Measurements from ENCODE around the gene RNASEL.

RNASEL gene

DNA sequence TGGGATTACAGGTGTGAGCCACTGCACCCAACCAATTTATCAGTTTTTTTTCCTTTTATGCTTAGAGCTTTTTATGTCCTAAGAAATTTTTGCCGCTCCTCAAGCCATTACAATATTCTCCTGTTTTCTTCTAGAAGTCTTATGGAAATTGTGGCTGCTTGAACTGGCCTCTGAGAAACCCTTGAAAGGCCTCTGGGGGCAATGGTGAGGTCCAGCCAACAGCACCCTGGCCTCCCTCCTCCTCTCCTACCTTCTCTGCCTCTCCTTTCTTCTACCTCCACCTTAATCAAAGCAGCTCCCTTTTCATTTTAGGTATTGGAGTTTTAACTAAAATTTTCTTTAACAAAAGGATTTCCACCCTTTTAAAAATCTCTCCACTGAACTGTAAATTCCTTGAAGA is 39.6 kb upstream of the RNASEL start:
- POLR2A ChIA-PET: no interaction called here
- DNase-seq (ENCODE audit: extremely low spot score): no peak
- no peak for TF ChIP-seq CTCF (IDR thresholded peaks at IDR 0.05; ENCODE audit: control extremely low read depth, extremely low read depth, low read depth, missing control alignments)
- CTCF ChIA-PET: interaction anchor here (1.1 to 4.9 kb wide), 10 partner anchors 8 to 158 kb away, joined by 3 to 27 read pairs (median 4); no protein-coding TSS in a partner anchor

GRCh38 chr1:182627622-182628021 is 38.6 kb upstream of the RNASEL start:
- ChIA-PET POLR2A (no interaction called here), CTCF (interaction anchor here (1.0 to 4.9 kb wide), 5 partner anchors 9 to 156 kb away, joined by 3 to 27 read pairs (median 4); no protein-coding TSS in a partner anchor)
- no peak for DNase-seq (ENCODE audit: extremely low spot score)
- no peak for TF ChIP-seq CTCF (IDR thresholded peaks at IDR 0.05; ENCODE audit: control extremely low read depth, extremely low read depth, low read depth, missing control alignments)

DNA sequence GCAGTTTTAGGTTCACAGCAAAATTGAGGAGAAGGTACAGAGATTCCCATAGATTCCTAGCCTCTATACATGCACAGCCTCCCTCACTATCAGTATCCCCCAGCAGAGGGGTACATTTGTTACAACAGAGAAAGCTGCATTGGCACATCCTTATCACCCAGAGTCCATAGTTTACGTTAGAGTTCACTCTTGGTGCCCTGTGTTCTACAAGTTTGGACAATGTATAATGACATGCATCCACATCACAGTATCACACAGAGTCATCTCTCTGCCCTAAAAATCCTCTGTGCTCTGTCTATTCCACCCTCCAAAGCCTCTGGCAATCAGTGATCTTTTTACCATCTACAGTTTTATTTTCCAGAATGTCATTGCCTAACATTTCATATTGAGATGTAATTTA is 37.5 kb upstream of the RNASEL start:
- no peak for DNase-seq (ENCODE audit: extremely low spot score)
- ChIA-PET POLR2A (no interaction called here), CTCF (interaction anchor here (1.0 to 4.9 kb wide), 5 partner anchors 13 to 160 kb away, joined by 4 to 27 read pairs (median 9); no protein-coding TSS in a partner anchor)
- TF ChIP-seq CTCF (IDR thresholded peaks at IDR 0.05; ENCODE audit: control extremely low read depth, extremely low read depth, low read depth, missing control alignments): no peak

DNA sequence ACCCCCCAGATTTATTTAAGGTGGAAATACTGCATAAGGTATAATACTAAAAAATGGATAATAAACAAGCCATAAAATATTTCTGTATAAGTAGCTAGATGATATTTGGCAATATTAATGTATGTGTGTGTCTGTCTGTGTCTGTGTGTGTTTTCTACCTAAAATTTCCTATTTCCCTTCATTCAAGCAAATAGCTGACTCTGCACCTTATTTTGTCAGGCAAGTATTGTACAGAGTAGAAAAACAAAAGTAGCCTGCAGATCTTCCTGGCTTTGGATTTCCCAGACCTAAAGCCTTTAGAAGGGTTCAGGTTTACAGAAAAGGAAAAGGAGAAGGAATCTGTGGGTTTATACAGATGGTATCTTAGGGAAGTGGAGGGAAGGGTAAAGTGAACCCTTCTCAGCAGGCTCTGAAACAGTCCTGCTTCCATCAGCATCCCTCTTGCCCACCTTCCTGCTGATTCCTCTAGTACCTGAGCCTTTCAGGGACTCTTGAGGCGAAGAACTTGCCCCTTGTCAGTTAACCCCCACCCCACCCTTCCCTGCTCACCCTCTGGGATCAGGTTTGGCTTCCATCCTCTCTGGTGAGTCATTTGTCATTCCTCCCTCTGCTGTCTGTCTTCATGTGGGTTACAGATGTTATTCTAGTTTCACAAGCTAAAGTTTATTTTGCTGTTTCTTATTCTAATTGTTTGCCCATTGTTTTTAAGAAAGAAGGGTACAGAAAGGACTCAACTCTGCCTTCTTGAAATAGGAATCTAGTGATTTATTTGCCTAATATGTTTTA is 36.9 kb upstream of the RNASEL start:
- ChIA-PET POLR2A (no interaction called here), CTCF (interaction anchor here (1.0 to 4.1 kb wide), 8 partner anchors 12 to 160 kb away, joined by 3 to 25 read pairs (median 6); no protein-coding TSS in a partner anchor)
- no peak for DNase-seq (ENCODE audit: extremely low spot score)
- TF ChIP-seq CTCF (IDR thresholded peaks at IDR 0.05; ENCODE audit: control extremely low read depth, extremely low read depth, low read depth, missing control alignments): no peak

GRCh38 chr1:182625024-182625423 is 36.0 kb upstream of the RNASEL start:
- TF ChIP-seq CTCF (IDR thresholded peaks at IDR 0.05; ENCODE audit: control extremely low read depth, extremely low read depth, low read depth, missing control alignments): no peak
- DNase-seq (ENCODE audit: extremely low spot score): no peak
- ChIA-PET CTCF (interaction anchor here (1.0 to 4.1 kb wide), 8 partner anchors 11 to 158 kb away, joined by 3 to 25 read pairs (median 8); no protein-coding TSS in a partner anchor), POLR2A (no interaction called here)

GRCh38 chr1:182624577-182624976 is 35.5 kb upstream of the RNASEL start:
- ChIA-PET POLR2A (interaction anchor here (1.7 kb wide), 1 partner anchor 21 kb away, joined by 4 read pairs; no protein-coding TSS in a partner anchor), CTCF (interaction anchor here (1.2 to 4.1 kb wide), 8 partner anchors 11 to 158 kb away, joined by 3 to 25 read pairs (median 8); no protein-coding TSS in a partner anchor)
- no peak for TF ChIP-seq CTCF (IDR thresholded peaks at IDR 0.05; ENCODE audit: control extremely low read depth, extremely low read depth, low read depth, missing control alignments)
- DNase-seq (ENCODE audit: extremely low spot score): no peak

Measured in GM10248 (cell line).